Parathyroid adenoma (tissue), 2 donors: ENCODE results near the gene SCN8A.

Experiments
- H2AFZ ChIP-seq: fragments of 300-600 bp; sonication (generic); one replicate; pipeline ENCODE4 v1.7.0; 2017; ENCODE audit warnings: antibody characterized with exemption, mild to moderate bottlenecking
- H3K27ac ChIP-seq: fragments of 300-600 bp; sonication (generic); one replicate; pipeline ENCODE4 v1.7.0; 2017
- H3K27me3 ChIP-seq: fragments of 300-600 bp; sonication (generic); one replicate; pipeline ENCODE4 v1.7.0; 2017; ENCODE audit warnings: low read length; ENCODE audit not compliant: control insufficient read depth, insufficient read depth
- H3K36me3 ChIP-seq: fragments of 300-600 bp; sonication (generic); one replicate; pipeline ENCODE4 v1.7.0; 2017; ENCODE audit warnings: low read length; ENCODE audit not compliant: control insufficient read depth, insufficient read depth
- H3K4me1 ChIP-seq: fragments of 300-600 bp; sonication (generic); one replicate; pipeline ENCODE4 v1.7.0; 2017; ENCODE audit warnings: control low read depth
- H3K4me2 ChIP-seq: fragments of 300-600 bp; sonication (generic); one replicate; pipeline ENCODE4 v1.7.0; 2017; ENCODE audit warnings: low read length
- H3K4me3 ChIP-seq: fragments of 300-600 bp; sonication (generic); one replicate; pipeline ENCODE4 v1.7.0; 2017; ENCODE audit warnings: low read depth, low read length
- H3K79me2 ChIP-seq: fragments of 300-600 bp; sonication (generic); one replicate; pipeline ENCODE4 v1.7.0; 2017; ENCODE audit warnings: control low read depth
- H3K9ac ChIP-seq: fragments of 300-600 bp; sonication (generic); one replicate; pipeline ENCODE4 v1.7.0; 2017; ENCODE audit warnings: mild to moderate bottlenecking
- H3K9me3 ChIP-seq: fragments of 300-600 bp; sonication (generic); one replicate; pipeline ENCODE4 v1.7.0; 2017; ENCODE audit warnings: low read length; ENCODE audit not compliant: control insufficient read depth
- CTCF ChIP-seq: fragments of 300-600 bp; sonication (generic); IDR thresholded peaks from one replicate; pipeline ENCODE4 v1.7.0; 2017; ENCODE audit warnings: antibody characterized with exemption, mild to moderate bottlenecking
- donor health status: primary hyperparathyroidism.

The SCN8A gene

GRCh38 chr12:51647647-51648046, 56.6 kb downstream of the SCN8A start:
- H3K9me3 ChIP-seq: no peaks in the 10 kb centered on the region

GRCh38 chr12:51653431-51653830, 62.4 kb downstream of the SCN8A start:
- Histone ChIP-seq H3K79me2 (peaks cover 16% of the 10 kb centered on the region), H3K27me3 (no peaks in the 10 kb centered on the region), H3K9me3 (no peaks in the 10 kb centered on the region), H2AFZ (no peak overlapping the region), H3K4me2 (no peak overlapping the region), H3K27ac (no peak overlapping the region), H3K4me1 (no peaks in the 10 kb centered on the region), H3K4me3 (no peak overlapping the region), H3K36me3 (no peaks in the 10 kb centered on the region), H3K9ac (no peak overlapping the region)
- TF ChIP-seq CTCF: no peak

More at GRCh38 chr12:51647647-51648046, 56.6 kb downstream of the SCN8A start:
- H3K4me3 ChIP-seq: no peak overlapping the region
- no peaks in the 10 kb centered on the region for H3K27me3 ChIP-seq
- peaks cover 16% of the 10 kb centered on the region for H3K79me2 ChIP-seq
- no peak overlapping the region for H3K9ac ChIP-seq
- H3K4me1 ChIP-seq: no peaks in the 10 kb centered on the region
- no peak for TF ChIP-seq CTCF
- H3K27ac ChIP-seq: no peak overlapping the region
- H3K4me2 ChIP-seq: no peak overlapping the region
- no peaks in the 10 kb centered on the region for H3K36me3 ChIP-seq
- no peak overlapping the region for H2AFZ ChIP-seq

- no peak overlapping the region for H3K4me2 ChIP-seq
- H2AFZ ChIP-seq: no peak overlapping the region
- no peaks in the 10 kb centered on the region for H3K79me2 ChIP-seq
- H3K4me3 ChIP-seq: no peak overlapping the region
- no peaks in the 10 kb centered on the region for H3K27me3 ChIP-seq
- H3K4me1 ChIP-seq: peaks cover 11% of the 10 kb centered on the region
- H3K27ac ChIP-seq: peak overlapping the region; percentile 65
- H3K9ac ChIP-seq: no peak overlapping the region
- H3K36me3 ChIP-seq: no peaks in the 10 kb centered on the region
- no peak for TF ChIP-seq CTCF
- no peaks in the 10 kb centered on the region for H3K9me3 ChIP-seq
Measured at GRCh38 chr12:51661199-51661598, 70.2 kb downstream of the SCN8A start.

- Histone ChIP-seq H3K9ac (no peak overlapping the region), H3K27me3 (no peaks in the 10 kb centered on the region), H2AFZ (peak overlapping the region; percentile 6), H3K9me3 (no peaks in the 10 kb centered on the region), H3K4me1 (peaks cover 11% of the 10 kb centered on the region), H3K79me2 (no peaks in the 10 kb centered on the region), H3K36me3 (no peaks in the 10 kb centered on the region), H3K4me3 (no peak overlapping the region), H3K27ac (peak overlapping the region; percentile 65), H3K4me2 (no peak overlapping the region)
- TF ChIP-seq CTCF: no peak
Measured at GRCh38 chr12:51661836-51662235, 70.8 kb downstream of the SCN8A start.

GRCh38 chr12:51662728-51663154, 71.7 kb downstream of the SCN8A start:
- H3K79me2 ChIP-seq: no peaks in the 10 kb centered on the region
- H3K27ac ChIP-seq: peak overlapping the region; percentile 65
- no peaks in the 10 kb centered on the region for H3K36me3 ChIP-seq
- H3K27me3 ChIP-seq: no peaks in the 10 kb centered on the region
- H3K4me3 ChIP-seq: no peak overlapping the region
- no peak overlapping the region for H2AFZ ChIP-seq
- H3K9ac ChIP-seq: no peak overlapping the region
- no peak for TF ChIP-seq CTCF
- no peak overlapping the region for H3K4me2 ChIP-seq
- H3K9me3 ChIP-seq: no peaks in the 10 kb centered on the region
- H3K4me1 ChIP-seq: peaks cover 11% of the 10 kb centered on the region
